Heart left ventricle (tissue), 13 donors: ENCODE results near the gene DRC3.

Experiments
- POLR2A ChIP-seq, 2 donors: fragments of 450-650 bp; IDR thresholded peaks; one replicate each; pipeline ENCODE4 v1.6.1; 2017; ENCODE audit warnings: antibody characterized with exemption in 2 of 2, mild to moderate bottlenecking in 2 of 2, moderate library complexity in 2 of 2
- TF ChIP-seq, protein P1 (sequence below), 12 donors: fragments of 200-600 bp; sonication (generic) in 4 of 12; IDR thresholded peaks; one replicate each; pipeline versions ENCODE4 v1.5.0 to v1.8.0; 2018 to 2022; ENCODE audit warnings: antibody characterized with exemption in 12 of 12, mild to moderate bottlenecking in 5 of 12
- donor health status: ischemic (EF 13 %, LVEDD 7.1; RV severe dilation, severe dysfunction).
- donor health status: DM: no; HTN: yes; CAD: no.
- donor health status: DM: no; HTN: no; CAD: no.
- donor health status: ischemic (EF 25% LVEDD 6.9; RV normal size, moderate dysfunction).
- donor health status: ischemic (EF 25% LVEDD 5.7; RV mildly dilated, moderate dysfunction).
- donor health status: ischemic (EF 35%, LVEDD 5.7; RV mildly dilated, moderate dysfunction).
- donor health status: nonischemic (EF 11% LVEDD 7.7; RV severe dilation, severe dysfunction).
- donor health status: DM: yes; HTN: yes; CAD: no.
- donor health status: PGD.
- donor health status: ischemic (EF 29% LVEDD 5.4; RV normal size, mild dysfunction).
- donor health status: nonischemic (EF 23%, LVEDD 6.1; RV moderate dilation, normal function).

DNA sequence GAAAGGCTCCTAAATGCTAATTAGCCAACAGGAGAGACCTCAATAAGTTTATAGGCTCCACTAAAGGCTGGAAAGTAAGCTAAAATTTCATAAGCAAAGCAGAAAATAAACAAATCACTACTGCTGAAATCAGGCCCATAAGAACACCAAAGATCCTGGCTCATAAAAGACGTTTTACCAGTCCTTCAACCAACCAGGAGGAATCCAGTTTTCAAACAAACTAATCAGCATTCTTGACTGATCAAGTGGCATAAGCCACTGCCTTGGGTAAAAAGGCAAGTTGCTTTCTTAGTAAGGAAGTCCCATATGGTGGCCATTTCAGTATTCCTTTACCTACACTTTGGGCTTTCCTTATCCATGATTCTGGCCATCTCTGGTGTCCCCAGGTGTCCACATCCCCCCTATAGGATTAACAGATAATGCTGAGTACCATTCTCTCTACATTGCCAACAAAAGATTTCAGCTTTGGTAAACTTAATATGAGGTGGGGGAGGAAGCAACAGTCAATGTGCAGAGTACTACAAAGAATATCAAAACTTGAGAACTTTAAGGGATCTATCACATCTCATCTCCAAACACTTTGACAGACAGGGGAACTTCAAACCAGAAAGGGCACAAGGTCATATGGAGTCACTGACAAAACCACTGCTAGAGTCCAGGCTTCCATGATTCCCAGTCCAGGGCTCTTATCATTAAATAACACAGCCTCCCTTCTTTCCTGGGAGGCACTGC, 1.8 kb upstream of the DRC3 start:
- TF ChIP-seq, protein P1, sequence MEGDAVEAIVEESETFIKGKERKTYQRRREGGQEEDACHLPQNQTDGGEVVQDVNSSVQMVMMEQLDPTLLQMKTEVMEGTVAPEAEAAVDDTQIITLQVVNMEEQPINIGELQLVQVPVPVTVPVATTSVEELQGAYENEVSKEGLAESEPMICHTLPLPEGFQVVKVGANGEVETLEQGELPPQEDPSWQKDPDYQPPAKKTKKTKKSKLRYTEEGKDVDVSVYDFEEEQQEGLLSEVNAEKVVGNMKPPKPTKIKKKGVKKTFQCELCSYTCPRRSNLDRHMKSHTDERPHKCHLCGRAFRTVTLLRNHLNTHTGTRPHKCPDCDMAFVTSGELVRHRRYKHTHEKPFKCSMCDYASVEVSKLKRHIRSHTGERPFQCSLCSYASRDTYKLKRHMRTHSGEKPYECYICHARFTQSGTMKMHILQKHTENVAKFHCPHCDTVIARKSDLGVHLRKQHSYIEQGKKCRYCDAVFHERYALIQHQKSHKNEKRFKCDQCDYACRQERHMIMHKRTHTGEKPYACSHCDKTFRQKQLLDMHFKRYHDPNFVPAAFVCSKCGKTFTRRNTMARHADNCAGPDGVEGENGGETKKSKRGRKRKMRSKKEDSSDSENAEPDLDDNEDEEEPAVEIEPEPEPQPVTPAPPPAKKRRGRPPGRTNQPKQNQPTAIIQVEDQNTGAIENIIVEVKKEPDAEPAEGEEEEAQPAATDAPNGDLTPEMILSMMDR (IDR thresholded peaks at IDR 0.05): peak in 1 of 12 donors; percentile 6
- no peak for TF ChIP-seq POLR2A (IDR thresholded peaks at IDR 0.05)
